GM19328 (cell line): ENCODE measurements around the gene KIAA1958.

Experiments
- ATAC-seq: cut with Tn5 transposase; IDR thresholded peaks from one replicate; pipeline ENCODE4 v1.9.1; 2021; ENCODE audit warnings: mild to moderate bottlenecking, moderate library complexity; ENCODE audit not compliant: unreplicated experiment

KIAA1958 gene

GRCh38 chr9:112552229-112553056 is 65.8 kb downstream of the KIAA1958 start:
- no peak for ATAC-seq

GRCh38 chr9:112553256-112553826 is 66.7 kb downstream of the KIAA1958 start:
- ATAC-seq = no peak

- no peak for ATAC-seq
Observed at GRCh38 chr9:112554516-112554915, 67.9 kb downstream of the KIAA1958 start.

GRCh38 chr9:112555101-112555643 is 68.5 kb downstream of the KIAA1958 start:
- ATAC-seq = no peak

GRCh38 chr9:112555844-112556482 is 69.3 kb downstream of the KIAA1958 start:
- ATAC-seq = no peak

GRCh38 chr9:112556497-112557442 is 70.1 kb downstream of the KIAA1958 start:
- no peak for ATAC-seq

- no peak for ATAC-seq
Observed at GRCh38 chr9:112558476-112558875, 71.8 kb downstream of the KIAA1958 start.

GRCh38 chr9:112558978-112559377 is 72.4 kb downstream of the KIAA1958 start:
- no peak for ATAC-seq

GRCh38 chr9:112559629-112560413 is 73.2 kb downstream of the KIAA1958 start:
- ATAC-seq = no peak

GRCh38 chr9:112562235-112562958 is 75.8 kb downstream of the KIAA1958 start:
- no peak for ATAC-seq

- ATAC-seq = no peak
Observed at GRCh38 chr9:112569186-112569585, 82.6 kb downstream of the KIAA1958 start.

- ATAC-seq = no peak
Observed at GRCh38 chr9:112570671-112571167, 84.1 kb downstream of the KIAA1958 start.

- ATAC-seq = no peak
Observed at GRCh38 chr9:112571624-112572355, 85.2 kb downstream of the KIAA1958 start.

GRCh38 chr9:112572416-112572815 is 85.8 kb downstream of the KIAA1958 start:
- ATAC-seq = no peak

GRCh38 chr9:112574008-112574407 is 87.4 kb downstream of the KIAA1958 start:
- no peak for ATAC-seq

- no peak for ATAC-seq
Observed at GRCh38 chr9:112575107-112575506, 88.5 kb downstream of the KIAA1958 start.

- ATAC-seq = no peak
Observed at GRCh38 chr9:112581469-112582176, 95.0 kb downstream of the KIAA1958 start.
